Measurements from ENCODE around the gene C2CD2.

- TF ChIP-seq CTCF (conservative IDR thresholded peaks at IDR 0.05 in 1 of 2, IDR thresholded peaks at IDR 0.05 in 1 of 2; ENCODE audit: low read depth in 1 of 2, low read length in 2 of 2) (no peak), EZH2 (IDR thresholded peaks at IDR 0.05; ENCODE audit: low read length, missing control alignments) (no peak)
Observed at GRCh38 chr21:41966041-41966833, 12.4 kb upstream of the C2CD2 start.
